ENCODE results near the gene NEO1. TPM values are rescaled to one million over a fixed set of nuclear protein-coding genes. Genes with fewer than 3 reads are reported as not detected.

Gene NEO1
- total and polyA plus RNA-seq, 11 donors = 4.4 to 31.5 (median 11.9) TPM

DNA sequence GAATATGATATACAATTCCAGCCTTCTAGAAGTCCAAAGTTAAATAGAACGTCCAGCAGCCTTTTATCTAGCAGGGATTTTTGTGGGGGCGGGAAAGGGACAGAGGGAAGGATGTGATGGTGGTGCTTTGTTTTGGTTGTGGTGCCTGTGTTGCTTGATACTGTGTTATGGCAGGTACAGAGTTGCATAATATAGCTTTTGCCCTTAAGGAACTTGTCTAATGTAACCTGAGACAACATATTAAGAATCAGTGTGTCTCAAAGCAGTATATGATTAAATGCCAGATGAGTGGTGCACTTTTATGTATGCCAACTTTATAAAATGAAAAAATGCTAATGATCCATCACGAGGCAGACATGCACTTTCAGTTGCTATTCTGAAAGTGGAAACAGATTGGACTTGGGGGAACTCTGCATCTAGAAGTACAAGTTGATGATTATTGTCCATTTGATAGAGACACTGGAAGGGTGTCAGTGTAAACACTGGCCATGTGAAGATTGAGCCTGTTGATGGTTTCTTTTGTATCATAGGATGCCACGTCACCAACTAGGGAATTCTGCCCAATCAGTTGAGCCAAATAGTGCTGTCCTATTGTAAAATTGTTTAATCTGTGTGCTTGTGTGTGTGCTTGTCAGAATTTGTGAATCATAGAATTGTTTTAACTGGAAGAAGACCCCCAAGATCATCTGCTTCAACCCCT lies 23.0 kb downstream of the NEO1 start:
- peaks cover 0 to 22% (median 0%) of the 10 kb centered on the region in 9 donors for H3K27me3 ChIP-seq
- no peak overlapping the region for H3K27ac ChIP-seq
- DNase-seq (no peak), ATAC-seq (no peak)
- no peak for TF ChIP-seq CTCF (IDR thresholded peaks at IDR 0.05)
- no peak for TF ChIP-seq POLR2A (IDR thresholded peaks at IDR 0.05)
- peaks cover 0 to 24% (median 9%) of the 10 kb centered on the region in 12 donors for H3K4me1 ChIP-seq
- no peak overlapping the region for H3K4me3 ChIP-seq
- H3K36me3 ChIP-seq = no peaks in the 10 kb centered on the region
- WGBS, 4 donors = 67 to 76% (median 70%) methylated on average over 4 of the region's 4 CpGs
- intact Hi-C loops (cut with DNase I) = loop anchor here in 3 of 10 donors (5.0 to 10.0 kb wide), 3 partner anchors 288 to 471 kb away; partner anchors contain the start of gene ADPGK (in 1 of the 3)
- no peaks in the 10 kb centered on the region for H3K9me3 ChIP-seq

DNA sequence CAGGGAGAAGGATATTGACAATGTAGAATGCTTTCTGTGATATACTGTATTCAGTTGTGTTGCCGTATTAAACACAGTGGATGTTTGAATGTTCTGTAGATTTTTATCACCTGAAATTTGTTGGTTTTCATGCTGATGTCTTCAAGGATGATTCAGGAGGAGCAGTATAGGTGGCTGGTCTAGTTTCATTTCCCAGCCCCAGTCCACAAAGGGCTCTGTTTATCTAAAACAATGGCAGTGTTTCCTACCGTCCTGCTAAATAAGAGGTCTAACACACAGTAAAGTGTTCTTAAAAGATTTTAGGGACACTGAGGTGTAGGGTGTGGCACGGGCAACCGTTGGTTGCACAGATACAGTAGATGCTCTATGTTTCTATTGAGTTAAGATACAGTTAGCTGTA lies 26.0 kb downstream of the NEO1 start:
- no peak overlapping the region for H3K27ac ChIP-seq
- no peaks in the 10 kb centered on the region for H3K36me3 ChIP-seq
- no peaks in the 10 kb centered on the region for H3K9me3 ChIP-seq
- intact Hi-C loops (cut with DNase I) = loop anchor here in 4 of 10 donors (2.0 to 10.0 kb wide), 4 partner anchors 281 to 473 kb away; partner anchors contain the start of gene ADPGK (in 1 of the 4)
- H3K4me3 ChIP-seq = no peak overlapping the region
- H3K4me1 ChIP-seq = peaks cover 0 to 24% (median 8%) of the 10 kb centered on the region in 12 donors
- DNase-seq (no peak), ATAC-seq (no peak)
- 81 to 91% (median 82%) methylated on average over 4 of the region's 4 CpGs for WGBS, 4 donors
- TF ChIP-seq CTCF (IDR thresholded peaks at IDR 0.05) (no peak), POLR2A (IDR thresholded peaks at IDR 0.05) (no peak)
- H3K27me3 ChIP-seq = peaks cover 0 to 17% (median 0%) of the 10 kb centered on the region in 9 donors

GRCh38 chr15:73078722-73079121 lies 26.5 kb downstream of the NEO1 start:
- H3K27me3 ChIP-seq = peaks cover 0 to 17% (median 0%) of the 10 kb centered on the region in 9 donors

More at GRCh38 chr15:73078722-73079121, 26.5 kb downstream of the NEO1 start:
- ATAC-seq (no peak), DNase-seq (no peak)
- no peaks in the 10 kb centered on the region for H3K36me3 ChIP-seq
- no peak for TF ChIP-seq POLR2A (IDR thresholded peaks at IDR 0.05)
- no peak for TF ChIP-seq CTCF (IDR thresholded peaks at IDR 0.05)
- 63 to 79% (median 73%) methylated on average over 2 of the region's 2 CpGs for WGBS, 4 donors
- intact Hi-C loops (cut with DNase I) = loop anchor here in 4 of 10 donors (2.0 to 10.0 kb wide), 4 partner anchors 282 to 474 kb away; partner anchors contain the start of gene ADPGK (in 1 of the 4)
- H3K9me3 ChIP-seq = no peaks in the 10 kb centered on the region
- no peak overlapping the region for H3K4me3 ChIP-seq
- peaks cover 0 to 24% (median 8%) of the 10 kb centered on the region in 12 donors for H3K4me1 ChIP-seq
- no peak overlapping the region for H3K27ac ChIP-seq
